HG03196 (cell line): ENCODE measurements around the gene ZNF772.

Experiments used
- ATAC-seq: cut with Tn5 transposase; IDR thresholded peaks from one replicate; pipeline ENCODE4 v1.9.1; 2021; ENCODE audit not compliant: unreplicated experiment

ZNF772 gene

GRCh38 chr19:57435062-57435978 is 42.0 kb downstream of the ZNF772 start, which contains the start of gene ZNF749:
Gene ZNF749, plus strand, starts transcription at chr19:57435325. Its CDS starts 254 bp downstream, at chr19:57435579.
- peak; percentile 87 for ATAC-seq

DNA sequence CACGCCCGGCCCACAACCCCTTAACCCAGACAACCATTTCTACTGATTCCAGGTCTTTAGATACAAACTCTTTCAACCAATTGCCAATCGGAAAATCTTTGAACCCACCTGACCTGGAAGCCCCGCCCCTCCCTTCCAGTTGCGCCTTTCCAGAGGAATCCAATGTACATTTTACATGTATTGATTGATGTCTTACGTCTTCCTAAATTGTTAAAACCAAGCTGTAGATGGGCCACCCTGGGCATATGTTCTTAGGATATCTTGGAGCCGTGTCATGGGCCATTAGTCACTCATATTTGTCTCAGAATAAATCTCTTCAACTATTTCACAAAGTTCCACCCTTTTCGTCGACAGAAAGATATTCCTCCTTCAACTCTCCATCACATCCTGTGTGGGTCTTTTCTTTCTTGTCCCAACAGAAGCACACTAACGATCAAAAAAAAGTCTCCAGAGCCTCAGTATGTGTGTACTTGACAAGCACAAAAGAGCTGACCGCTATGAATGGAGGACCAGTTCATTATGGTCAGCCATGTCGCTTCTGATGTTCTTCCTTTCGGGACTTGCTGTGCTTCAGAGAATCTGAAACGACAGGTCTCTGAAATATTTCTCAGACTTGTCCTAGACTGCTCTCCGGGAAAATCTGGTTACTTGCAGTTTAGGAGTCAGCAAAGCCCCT is 42.8 kb downstream of the ZNF772 start:
- ATAC-seq = peak; percentile 9

DNA sequence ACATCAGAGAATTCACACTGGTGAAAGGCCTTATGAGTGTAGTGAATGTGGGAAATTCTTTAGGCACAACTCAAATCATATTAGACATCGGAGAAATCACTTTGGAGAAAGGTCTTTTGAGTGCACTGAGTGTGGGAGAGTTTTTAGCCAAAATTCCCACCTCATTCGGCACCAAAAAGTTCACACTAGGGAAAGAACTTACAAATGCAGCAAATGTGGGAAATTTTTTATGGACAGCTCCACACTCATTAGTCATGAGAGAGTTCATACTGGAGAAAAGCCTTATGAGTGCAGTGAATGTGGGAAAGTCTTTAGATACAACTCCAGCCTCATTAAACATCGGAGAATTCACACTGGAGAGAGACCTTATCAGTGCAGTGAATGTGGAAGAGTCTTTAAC is 56.3 kb downstream of the ZNF772 start:
- no peak for ATAC-seq

DNA sequence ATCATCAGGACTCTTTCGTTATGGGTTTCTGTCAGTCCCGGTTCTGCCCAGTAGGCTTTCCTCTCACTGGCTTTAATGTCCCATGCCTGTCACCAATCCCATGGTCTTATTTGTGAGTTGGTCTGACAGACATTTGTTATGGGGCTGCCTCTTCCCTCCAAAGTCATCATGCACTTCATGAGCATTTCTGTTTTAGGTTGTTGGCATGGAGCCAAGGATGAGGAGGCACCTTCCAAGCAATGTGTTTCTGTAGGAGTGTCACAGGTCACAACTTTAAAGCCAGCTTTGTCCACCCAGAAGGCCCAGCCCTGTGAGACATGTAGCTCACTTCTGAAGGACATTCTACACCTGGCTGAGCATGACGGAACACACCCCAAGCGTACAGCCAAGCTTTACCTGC is 57.9 kb downstream of the ZNF772 start:
- ATAC-seq = no peak
